GM19023 (cell line): ENCODE results near the gene CACFD1.

Experiments
- ATAC-seq: cut with Tn5 transposase; IDR thresholded peaks from one replicate; pipeline ENCODE4 v1.9.1; 2021; ENCODE audit warnings: mild to moderate bottlenecking, moderate library complexity; ENCODE audit not compliant: unreplicated experiment

Gene CACFD1

DNA sequence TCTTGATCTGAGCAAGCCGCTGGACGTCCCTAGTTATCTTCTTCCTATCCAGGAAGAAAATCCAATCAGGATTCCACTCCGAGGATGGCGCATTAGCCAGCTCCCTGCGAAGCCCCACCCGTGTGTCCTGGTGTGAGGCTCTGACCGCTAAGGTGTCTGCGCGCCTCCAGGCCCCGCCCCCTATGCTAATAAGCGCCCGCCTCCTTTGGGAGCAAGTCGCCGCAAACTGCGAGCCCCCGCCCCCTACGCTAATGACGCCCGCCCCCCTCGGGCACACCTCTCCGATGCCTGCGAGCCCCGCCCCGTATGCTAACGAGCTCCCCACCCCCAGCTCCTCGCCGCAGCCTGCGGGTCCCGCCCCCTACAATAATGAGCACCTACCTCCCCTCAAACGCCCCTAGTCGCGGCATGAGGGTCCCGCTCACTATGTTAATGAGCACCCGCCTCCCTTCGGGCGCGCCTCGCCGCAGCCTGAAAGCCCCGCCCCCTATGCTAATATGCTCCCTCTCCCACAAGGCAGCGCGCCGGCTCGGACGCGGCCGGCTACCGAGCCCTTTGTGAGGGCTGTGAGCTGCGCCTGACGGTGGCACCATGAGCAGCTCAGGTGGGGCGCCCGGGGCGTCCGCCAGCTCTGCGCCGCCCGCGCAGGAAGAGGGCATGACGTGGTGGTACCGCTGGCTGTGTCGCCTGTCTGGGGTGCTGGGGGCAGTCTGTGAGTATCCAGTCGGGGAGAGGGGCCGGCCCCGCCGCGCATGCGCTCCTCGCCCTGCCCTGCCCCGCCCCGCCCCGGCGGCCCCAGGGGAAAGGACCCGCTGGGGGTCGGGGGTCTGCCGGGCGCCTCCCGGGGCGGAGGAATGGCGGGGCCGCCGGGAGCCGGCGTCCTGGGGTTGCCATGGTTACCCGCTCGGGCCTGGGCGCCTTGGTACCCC is at the start of gene CACFD1:
Gene CACFD1 (plus strand): TSS at position 503 of the 929 bp plus-strand sequence. CDS start 89 bp downstream, at position 592.
- peak; percentile 82 for ATAC-seq

DNA sequence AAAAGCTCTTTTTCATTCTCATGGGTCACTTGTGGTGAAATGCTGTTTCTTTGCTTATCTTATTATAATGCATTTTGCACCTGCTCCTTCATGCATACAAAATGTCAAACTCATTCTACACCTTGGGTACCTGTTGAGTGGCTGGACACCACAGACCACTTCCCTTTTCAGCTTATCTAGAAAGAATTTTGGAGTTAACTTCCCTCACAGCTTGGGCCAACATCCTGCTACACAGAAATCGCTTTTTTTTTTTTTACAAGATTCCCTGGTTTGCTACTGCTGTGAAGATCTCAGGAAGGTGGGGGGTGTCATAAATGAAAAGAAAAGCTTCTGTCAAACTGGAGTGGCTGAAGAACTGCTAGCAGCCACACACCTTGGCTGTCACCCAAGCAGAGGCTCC is 44.6 kb upstream of the CACFD1 start:
- no peak for ATAC-seq

DNA sequence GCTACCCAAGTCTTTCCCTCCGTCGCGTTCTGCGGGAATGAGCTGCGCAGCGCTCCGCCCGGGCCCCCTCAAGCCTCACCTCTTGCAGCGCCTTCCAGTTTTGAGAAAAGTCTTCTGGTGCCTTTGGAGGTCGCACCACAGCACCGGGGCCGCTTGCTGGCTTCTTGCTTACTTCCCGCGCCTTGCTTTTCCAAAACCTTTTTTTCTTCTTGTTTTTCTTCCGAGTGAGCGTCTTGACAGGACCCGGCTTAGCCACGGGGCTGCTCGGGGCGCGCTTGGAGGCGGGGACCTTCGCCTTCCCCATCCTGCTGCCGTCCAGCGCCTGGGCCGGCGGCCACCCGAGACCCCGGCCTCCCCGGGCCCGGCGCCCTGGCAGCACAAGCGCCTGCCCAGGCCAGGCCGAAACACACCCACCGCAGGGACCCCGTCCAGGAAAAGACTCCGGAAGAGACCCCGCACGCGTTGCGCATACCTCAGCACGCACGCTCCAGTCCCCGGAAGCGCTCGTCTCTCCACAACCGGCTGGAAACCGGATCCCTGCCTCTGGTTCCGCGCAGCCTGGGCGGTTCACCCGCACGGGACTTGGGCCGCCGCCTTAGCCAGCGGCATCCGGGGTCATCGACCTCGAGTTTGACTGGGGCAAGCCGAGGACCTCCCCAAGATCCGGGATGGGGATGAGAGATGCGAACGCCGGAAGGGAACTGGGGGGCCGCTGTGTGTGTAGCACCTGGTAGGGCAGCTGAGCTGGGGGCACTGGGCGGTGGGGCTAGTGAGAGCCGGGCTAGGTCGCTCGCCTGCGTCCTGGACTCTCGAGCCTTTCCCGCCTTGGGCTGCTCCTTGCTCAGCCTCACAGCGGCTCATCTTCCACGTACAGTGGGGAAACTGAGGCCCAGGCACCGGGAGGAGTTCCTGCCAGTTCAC is 42.0 kb upstream of the CACFD1 start, which contains the start of gene REXO4:
Gene REXO4 (minus strand): TSS at position 470 of the 921 bp plus-strand sequence. CDS start 166 bp downstream, at position 304.
- peak; percentile 64 for ATAC-seq

DNA sequence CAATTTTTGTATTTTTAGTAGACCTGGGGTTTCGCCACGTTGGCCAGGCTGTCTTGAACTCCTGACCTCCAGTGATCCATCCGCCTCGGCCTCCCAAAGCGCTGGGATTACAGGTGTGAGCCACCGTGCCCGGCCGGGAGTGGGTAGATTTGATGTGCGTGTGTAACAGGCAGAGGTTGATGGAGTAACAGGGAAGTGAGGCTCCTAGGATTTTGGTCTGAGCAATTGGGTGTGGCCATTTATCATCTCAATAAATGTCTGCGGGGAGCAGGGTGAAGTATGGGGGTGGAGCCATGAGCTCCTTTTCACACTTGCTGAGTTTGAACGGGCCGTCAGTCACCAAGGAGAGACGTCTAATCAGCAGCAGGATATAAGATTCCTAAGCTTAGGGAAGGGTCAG is 40.8 kb upstream of the CACFD1 start:
- no peak for ATAC-seq

- no peak for ATAC-seq
These were observed 39.4 kb upstream of the CACFD1 start for GRCh38 chr9:133420392-133420827.

DNA sequence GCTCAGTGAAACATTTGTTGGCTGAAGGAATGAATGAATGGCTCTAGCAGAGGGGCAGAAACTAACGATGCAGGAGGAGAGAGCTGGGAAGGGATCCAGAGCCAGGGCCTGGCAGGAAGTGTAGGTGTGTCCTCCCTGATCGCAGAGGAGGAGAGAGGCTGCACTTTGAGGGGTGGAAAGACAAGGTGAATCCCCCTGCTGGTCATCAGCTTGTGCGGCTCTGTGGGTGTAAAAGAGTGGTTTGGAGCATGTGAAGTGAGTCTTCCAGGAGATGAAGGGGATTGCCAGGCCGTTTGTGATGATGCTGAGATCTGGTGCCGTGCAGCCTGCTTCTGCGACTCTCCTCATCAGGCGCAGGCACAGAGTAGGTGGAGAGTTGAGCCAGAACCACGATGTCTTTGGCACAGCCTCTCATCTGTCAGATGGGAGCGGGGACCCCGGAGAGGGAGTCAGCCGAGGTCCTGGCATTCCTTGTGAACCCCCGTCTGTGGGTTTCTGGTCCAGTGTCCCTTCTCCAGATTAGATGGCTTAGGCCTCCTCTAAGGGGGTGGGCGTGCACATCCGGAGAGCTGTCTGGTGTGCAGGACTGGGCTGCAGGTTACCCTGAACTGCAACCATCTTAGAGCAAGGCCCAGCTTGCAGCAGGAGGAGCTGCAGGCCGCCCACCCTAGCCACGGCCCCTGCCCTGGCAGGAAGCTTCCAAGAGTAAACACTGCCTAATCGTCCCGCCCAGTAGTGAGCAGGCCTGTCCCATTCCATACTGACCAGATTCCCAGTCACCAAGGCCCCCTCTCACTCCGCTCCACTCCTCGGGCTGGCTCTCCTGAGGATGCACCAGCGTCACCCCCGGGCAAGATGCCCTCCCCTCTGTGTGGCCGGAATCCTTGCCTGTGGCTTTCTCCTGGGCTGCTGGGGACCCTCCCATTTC is 37.9 kb upstream of the CACFD1 start, which contains the start of gene ADAMTS13:
Gene ADAMTS13 (plus strand): TSS at position 753 of the 928 bp plus-strand sequence. CDS start 77 bp downstream, at position 830.
- no peak for ATAC-seq

GRCh38 chr9:133423216-133423615 is 36.6 kb upstream of the CACFD1 start:
- ATAC-seq, result no peak

DNA sequence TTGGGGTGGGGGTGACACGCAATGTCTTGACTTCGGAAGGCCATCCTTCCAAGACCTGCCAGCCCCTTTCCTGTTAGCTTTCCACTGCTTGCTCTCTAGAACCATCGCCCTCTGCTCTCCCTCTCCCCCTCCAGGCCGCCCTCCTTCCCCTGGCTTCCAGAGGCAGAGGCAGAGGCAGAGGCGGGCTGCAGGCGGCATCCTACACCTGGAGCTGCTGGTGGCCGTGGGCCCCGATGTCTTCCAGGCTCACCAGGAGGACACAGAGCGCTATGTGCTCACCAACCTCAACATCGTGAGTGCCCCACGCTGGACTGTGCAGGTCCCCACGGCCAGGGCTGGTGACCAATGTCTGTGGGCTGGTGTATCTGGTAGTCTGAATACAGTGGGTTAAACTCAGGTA is 35.6 kb upstream of the CACFD1 start:
- ATAC-seq, result no peak

GRCh38 chr9:133425049-133425632 is 34.6 kb upstream of the CACFD1 start:
- ATAC-seq, result no peak

GRCh38 chr9:133426011-133426410 is 33.8 kb upstream of the CACFD1 start:
- no peak for ATAC-seq

GRCh38 chr9:133427658-133428348 is 32.0 kb upstream of the CACFD1 start:
- ATAC-seq, result no peak

DNA sequence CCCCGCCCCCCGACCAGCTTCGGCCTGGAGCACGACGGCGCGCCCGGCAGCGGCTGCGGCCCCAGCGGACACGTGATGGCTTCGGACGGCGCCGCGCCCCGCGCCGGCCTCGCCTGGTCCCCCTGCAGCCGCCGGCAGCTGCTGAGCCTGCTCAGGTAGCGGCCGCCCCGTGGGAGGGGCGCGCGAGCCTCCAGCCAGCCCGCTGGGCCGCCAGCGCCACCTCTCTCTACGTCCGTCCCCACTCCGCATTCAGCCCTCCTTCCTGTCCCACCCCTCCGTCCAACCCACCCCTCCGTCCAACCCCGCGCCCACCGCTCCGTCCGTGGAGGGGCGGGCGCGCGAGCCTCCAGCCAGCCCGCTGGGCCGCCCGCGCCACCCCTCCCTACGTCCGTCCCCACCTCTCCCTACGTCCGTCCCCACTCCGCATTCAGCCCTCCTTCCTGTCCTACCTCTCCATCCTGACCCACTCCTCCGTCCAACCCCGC is 31.1 kb upstream of the CACFD1 start:
- no peak for ATAC-seq

- no peak for ATAC-seq
These were observed 30.6 kb upstream of the CACFD1 start for GRCh38 chr9:133429214-133429613.

GRCh38 chr9:133429641-133430161 is 30.1 kb upstream of the CACFD1 start:
- no peak for ATAC-seq

DNA sequence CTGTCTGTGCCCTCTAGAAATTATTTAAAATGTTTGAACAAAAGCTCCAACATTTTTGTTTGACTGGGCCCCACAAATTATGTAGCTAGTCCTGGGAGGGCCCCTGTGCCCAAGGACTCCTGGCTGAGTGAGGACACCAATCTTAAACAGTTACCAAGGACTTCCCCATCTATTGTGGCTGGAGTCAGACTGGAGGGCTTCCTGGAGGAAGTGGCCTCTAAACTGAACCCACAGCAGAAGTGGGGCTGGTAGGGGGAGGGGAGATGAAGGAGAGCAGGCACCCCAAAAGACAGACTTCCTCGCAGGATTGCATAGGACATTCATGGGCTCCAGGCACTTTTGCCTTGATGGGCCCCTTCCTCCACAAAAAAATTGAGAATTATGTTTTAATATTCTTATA is 29.5 kb upstream of the CACFD1 start:
- ATAC-seq, result no peak

- no peak for ATAC-seq
These were observed 26.4 kb upstream of the CACFD1 start for GRCh38 chr9:133433351-133433843.

- ATAC-seq, result no peak
These were observed 23.1 kb upstream of the CACFD1 start for GRCh38 chr9:133436681-133437080.

- ATAC-seq, result no peak
These were observed 21.8 kb upstream of the CACFD1 start for GRCh38 chr9:133437753-133438531.
